HG02852 (cell line): Measurements from ENCODE around the gene FAR2.
"Not testable (repeated sequence)": the region's sequence is repeated elsewhere in the genome, so short reads cannot be mapped to it uniquely, and the experiment has no call there.

Experiments used
- ATAC-seq: cut with Tn5 transposase; IDR thresholded peaks from one replicate; pipeline ENCODE4 v1.9.1; 2021; ENCODE audit warnings: mild to moderate bottlenecking, moderate library complexity; ENCODE audit not compliant: unreplicated experiment

FAR2 gene

DNA sequence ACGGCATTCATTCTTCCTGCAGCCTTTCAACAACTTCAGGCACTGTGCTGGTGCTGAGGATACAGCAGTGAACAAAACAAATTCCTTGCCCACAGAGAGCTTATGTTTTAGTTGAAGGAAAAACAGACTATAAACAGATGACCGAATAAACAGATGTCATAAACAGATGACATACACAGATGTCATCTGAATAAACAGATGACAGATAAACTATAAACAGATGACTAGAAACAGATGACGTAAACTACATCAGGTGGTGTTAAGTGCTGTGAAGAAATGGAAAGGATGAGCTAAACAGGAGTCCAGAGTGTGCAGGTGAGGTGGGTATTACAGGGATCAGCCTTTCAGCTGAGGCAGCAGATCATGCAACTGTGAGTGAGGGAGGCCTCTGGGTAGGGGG is 80.9 kb downstream of the FAR2 start:
- ATAC-seq = no peak

DNA sequence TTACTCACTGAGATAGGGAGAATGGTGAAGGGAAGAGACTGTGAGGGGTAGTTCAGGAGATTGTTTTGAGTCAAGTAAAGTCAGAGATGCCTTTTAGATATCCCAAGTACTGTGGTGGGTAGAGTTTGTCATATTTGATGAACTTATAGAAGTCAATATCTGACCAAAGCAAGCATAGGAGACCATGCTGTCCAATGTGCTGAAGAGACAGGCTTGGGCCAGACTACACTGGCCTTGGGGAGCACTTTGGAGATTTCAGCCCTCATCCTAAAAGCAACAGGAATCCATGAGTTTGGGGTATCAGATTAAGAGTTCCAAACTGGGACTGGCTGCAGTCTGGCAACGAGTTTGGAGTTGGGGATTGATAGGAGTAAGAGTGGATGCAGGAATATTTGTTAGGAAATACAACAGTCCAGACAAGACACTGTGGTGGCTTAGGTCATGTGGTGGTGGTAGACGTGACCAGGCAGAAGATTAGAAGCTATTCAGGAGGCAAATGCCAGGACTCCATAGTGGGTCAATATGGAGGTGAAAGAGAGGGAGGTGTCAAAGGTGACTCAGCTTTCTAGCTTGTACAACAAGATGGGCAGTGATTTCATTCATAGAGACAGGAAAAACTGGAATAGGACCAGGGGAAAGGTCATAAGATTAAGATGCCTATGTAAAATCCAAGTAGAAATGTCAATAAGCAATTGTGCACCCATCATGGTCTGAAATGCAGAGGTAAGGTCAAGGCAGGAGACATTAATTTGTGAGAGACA is 81.9 kb downstream of the FAR2 start:
- ATAC-seq = no peak

DNA sequence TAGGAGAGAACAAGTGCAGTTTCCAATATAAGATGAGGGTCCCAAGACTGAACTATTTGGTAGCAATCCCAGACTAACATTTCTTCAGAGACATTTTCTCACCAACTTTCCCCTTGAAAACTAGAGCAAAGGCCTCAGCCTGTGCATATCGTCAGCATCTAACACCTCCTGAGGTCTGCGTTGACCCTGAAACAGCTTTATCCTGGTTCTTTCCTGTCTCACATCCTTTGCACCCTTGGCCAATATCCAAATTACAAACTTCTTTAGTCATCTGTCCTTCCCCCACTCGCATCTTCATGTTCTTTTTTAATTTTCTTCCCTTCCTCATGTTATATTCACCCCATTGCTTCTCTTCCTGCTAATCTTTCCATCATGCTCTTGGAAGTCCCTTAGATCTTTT is 83.0 kb downstream of the FAR2 start:
- no peak for ATAC-seq

DNA sequence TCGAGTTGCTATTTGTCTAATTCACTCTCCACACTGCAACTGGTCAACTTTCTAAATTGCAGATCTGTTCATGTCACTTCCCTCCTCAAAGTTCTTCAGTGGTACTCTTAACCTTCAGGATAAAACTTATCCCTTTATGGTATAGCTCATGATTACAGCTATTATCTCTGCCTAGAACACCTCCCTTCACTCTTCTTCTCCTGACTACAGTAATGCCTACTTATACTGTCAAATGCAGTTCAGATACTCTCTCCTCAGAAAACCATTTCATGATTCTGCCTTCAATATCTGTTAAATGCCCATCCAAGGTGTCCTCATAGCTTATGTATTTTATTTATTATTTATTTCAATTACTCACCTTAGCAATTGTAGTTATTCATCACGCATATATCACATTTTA is 85.5 kb downstream of the FAR2 start:
- ATAC-seq = no peak

DNA sequence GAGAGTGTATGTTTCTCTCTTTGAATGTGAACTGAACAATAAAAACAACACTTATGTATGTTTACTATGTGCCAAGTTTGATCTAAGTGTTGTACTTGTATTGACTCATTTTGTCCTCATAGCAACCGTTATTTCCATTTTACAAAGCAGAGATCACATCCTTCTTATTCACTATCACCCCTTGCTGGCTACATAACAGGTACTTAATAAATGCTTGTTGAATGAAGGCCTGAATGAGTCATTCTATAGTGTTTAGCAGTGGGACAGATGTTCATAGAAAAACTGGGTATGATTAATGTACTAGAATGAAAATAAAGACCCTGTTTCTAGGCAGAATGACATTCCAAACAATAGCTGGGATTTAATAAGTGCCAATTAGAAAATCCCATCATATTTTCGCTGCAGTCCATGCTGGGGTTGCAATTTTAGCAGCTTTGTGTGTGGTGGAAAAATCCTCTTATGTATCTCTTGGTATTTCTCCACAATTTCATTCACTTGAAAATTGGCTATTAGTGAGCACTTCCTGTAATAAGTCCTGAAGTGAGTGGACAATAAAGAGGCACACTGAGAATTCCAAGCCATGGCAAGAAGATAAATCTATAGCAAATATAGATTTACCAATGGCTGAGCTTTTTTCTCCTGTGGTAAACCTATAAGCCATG is 86.0 kb downstream of the FAR2 start:
- no peak for ATAC-seq

DNA sequence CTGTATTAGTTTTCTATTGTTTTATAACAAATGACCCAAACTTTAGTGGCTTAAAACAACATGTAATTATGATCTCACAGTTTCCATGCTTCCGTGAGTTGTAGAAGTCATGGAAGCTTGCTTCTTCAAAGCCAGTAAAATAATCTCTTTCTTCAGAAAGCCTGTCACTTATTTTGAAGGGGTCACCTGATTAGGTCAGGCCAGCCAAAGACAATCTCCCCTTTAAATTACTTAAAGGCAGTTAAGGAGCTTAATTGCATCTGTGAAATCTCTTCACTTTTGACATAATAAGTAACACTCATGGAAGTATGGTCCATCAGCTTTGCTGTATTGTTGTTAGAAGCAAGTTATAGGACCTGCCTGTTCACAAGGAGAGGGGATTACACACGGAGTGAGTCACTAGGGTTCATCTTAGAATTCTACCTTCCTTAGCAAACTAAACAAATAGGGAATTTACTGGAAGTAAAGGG is 89.8 kb downstream of the FAR2 start:
- ATAC-seq = no peak

DNA sequence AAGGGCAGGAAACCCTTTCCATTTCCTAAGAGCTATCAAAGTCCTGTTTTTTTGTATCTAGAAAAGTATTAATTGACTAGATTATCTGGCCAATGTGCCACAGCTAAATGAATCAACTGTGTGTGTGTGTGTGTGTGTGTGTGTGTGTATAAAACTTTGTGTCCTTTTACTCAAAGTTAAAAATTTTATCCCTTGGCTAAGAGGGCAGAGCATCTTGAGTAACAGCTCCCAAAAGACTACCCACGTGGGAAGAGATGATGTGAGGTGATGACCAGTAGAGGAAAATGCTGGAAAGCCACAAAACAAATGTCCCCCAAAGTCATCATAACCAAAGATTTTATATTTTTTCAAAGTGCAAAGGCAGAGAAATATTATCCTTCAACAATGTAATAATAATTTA is 90.3 kb downstream of the FAR2 start:
- no peak for ATAC-seq

DNA sequence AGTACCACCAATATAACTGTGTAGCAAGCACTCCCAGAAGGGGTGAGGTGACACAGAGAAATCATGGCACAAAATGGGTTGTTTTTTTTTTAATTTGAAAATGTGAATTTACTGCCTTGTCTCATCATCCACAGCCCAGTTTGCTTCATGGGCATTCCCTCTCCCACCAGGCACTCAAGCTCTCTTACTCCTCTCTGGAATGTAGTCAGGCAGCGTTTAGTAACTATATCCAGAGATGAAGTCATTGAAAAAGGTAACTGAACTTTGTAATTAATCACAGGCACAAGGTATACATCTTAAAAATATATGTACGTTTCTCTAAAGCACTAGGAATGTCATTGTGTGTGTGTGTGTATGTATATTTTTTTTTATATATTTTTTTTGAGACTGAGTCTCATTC is 91.4 kb downstream of the FAR2 start:
- no peak for ATAC-seq

DNA sequence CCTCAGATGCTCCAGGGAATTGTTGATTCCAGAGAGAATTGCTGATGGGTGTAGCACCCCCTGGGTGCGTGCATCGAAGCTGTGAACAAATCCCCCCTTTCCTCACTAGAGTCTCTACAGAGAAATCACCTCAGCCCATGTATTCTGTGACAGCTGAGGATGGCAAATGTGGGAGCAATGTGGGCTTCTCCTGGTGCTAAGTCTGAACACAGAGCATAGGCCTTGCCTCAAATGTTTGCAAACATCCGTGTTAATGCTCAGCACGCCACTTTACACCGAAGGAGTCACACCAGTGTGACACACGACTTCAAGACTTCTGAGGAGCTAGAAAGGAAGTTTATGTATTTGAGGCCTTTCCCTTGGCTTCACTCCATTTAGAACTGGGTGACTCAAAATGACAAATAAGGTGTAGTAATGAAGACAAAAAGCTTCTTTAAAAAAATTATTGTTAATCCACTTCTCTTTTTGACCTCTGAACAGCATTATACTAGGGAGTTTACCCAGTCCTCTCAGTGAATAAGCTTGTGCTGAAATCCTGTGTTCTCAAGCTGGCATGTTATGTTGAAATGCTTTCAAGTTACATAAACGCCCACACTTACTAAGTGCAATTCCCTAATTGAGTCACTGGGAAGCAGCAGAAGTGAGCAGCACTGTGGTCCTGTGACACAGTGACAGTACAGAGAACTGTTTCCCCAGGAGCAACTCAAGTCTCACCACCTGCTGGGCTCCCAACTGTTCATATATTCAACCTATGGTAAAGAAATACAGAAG is 92.9 kb downstream of the FAR2 start:
- peak; percentile 86 for ATAC-seq

DNA sequence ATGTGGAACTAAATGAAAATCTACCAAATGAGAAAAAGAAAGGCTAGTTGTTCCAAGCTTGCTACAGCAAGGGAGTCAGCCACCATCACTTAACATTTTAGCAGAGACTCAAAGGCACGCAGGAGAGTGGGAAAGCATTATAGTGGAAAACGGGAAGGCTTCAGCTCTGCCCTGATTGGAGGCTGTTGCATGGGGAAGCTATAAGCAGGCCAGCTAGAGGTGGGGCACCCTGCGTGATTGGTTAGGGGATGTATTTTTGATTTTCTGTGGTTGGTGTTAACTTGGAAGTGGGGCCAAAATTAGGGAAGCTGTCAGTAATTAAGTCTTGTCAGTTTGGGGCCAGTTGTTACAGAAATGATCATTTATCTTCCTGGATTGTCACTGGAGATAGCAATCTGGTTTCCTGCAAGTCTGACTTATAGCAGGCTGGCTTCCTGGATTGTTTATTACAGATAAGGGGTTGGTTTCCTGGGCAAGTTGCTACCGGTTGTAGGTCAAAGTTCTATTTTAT is 93.9 kb downstream of the FAR2 start:
- ATAC-seq = no peak

DNA sequence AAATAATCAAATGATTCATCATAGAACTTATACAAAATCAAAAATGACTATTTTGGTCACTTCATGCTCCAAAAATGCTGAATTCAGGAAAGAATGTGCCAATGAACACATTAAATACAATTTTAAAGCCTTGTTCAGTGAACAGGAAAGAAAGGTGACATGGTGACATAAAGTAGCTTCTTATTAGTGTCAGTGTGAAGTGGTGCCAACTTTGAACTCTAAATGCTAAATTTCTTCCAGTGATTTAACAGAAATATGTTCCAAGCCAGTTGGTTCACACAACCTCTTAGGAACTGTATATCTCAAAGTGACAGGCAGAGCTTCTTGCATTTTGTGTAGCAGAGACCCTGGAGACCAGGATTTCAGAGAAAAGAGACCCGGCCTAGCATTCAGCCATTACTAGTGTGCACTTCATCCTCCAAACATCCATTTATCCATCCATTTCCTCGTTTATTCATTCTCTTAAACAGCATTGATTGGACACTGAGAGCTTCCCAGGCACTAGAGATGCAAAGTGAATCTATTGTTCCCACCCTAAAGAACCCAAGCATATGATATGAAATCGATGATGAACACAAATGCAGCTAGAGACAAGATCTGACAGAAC is 95.2 kb downstream of the FAR2 start:
- no peak for ATAC-seq

DNA sequence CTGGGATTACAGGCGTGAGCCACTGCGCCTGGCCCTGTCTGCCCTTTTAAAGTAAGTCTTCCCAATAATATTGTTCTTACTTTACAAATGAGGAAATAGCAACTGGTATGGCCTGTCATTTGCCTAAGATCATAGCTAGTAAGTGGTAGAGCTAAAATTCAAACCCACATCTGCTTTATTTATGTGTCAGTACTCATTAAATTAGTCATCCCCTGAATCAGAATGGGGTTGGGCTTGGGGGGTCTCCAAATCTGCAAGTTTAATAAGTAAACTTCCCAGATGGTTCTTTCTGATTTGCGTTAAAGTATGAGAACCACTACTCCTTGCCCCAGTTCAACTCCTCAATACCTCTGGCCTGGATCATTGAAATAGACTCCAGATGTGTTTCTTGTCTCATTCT is 96.2 kb downstream of the FAR2 start:
- no peak for ATAC-seq

DNA sequence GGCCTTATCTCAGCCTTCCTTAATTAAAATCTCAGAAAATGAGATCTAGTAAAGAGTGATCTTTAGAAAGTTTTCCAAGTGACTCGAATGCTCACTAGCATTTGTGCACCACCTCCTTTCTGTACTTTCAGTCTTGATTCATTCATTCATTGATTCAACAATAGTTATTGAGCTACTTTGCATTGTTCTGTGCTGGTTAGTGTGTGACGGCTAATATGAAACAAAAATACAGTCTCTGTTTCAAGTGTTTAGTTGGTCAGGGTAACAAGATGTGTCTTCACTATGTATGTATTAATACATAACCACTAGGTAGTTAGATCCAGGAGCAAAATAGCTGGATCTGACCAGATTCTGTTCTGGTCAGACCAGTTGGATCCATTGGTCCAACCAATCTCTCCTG is 100.9 kb downstream of the FAR2 start:
- ATAC-seq = no peak

DNA sequence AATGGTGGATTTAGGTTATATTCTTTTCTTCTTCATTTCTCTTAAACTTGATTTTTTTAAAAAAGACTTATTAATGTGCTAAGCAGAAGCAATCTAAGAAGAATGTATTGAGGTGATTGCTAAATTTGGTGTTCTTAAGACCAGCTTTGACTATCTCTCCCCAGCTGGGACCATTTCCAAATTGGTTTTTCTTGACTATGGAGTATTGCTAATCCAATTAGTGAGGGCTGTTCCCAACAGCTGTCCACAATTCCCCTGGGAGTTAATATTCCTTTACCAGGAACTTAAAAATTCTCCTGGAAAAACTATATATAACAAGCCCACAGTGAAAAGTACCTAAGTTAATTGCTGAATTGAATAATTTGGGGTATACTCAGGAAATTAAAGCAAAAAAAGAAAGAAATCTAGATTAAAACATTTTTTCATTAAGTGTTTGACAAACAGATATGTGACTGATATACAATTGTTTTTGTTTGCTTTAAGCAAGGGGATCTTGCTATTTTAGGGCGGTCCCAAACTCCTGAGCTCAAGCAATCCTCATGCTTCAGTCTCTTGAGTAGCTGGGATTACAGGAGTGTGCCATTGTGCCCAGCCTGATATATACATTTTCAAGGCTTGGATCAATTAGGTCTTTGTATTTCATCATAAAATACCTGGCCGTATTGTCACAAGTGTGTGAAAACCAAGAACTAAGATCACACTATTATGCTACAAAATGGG is 105.0 kb downstream of the FAR2 start:
- no peak for ATAC-seq

DNA sequence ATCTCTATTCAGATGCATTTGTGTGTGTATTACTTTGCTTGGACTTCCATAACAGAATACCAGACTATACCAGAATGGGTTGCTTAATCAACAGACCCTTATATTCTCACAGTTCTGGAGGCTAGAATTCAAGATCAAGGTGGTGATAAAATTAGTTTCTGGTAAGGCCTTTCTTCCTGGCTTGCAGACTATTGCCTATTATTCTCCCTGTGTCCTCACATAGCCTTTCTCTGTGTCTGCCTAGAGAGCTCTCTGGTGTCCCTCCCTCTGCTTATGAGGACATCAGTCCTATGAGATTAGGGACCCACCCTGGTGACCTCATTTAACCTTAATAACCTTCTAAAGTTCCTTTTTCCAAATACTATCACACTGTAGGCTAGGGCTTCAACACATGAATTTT is 106.0 kb downstream of the FAR2 start:
- no peak for ATAC-seq

DNA sequence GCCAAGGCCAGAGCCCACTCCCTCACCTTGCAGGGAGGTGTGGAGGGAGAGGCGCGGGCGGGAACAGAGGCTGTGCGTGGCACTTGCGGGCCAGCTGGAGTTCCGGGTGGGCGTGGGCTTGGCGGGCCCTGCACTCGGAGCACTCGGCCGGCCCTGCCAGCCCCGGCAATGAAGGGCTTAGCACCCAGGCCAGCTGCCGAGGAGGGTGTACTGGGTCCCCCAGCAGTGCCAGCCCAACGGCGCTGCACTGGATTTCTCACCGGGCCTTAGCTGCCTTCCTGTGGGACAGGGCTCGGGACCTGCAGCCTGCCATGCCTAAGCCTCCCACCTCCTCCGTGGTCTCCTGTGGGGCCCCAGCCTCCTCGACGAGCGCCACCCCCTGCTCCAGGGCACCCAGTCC is 107.5 kb downstream of the FAR2 start:
- ATAC-seq = no peak

DNA sequence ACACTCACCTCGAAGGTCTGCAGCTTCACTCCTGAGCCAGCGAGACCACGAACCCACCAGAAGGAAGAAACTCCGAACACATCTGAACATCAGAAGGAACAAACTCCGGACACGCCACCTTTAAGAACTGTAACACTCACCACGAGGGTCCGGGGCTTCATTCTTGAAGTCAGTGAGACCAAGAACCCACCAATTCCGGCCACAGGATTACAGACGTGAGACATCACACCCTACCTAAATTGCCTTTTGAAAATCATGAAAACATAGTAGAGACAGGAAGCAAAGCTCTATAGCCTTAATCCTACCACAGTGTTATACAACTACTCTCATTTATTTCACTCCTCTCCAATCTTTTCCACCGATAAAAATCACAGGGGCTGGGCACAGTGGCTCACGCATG is 108.6 kb downstream of the FAR2 start:
- ATAC-seq = not testable (repeated sequence)

DNA sequence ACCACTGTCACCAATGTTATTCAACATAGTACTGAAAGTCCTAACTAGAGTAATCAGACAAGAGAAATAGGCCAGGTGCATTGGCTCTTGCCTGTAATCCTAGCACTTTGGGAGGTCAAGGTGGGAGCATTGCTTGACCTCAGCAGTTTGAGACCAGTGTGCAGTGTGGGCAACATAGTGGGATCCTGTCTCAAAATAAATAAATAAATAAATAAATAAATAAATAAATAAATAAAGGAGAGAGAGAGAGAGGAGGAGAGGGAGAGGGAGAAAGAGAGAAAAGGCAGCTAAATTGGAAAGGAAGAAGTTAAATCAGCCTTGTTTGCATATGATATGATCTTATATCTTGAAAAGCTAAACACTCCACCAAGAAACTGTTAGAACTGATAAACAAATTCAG is 115.3 kb downstream of the FAR2 start:
- ATAC-seq = no peak

DNA sequence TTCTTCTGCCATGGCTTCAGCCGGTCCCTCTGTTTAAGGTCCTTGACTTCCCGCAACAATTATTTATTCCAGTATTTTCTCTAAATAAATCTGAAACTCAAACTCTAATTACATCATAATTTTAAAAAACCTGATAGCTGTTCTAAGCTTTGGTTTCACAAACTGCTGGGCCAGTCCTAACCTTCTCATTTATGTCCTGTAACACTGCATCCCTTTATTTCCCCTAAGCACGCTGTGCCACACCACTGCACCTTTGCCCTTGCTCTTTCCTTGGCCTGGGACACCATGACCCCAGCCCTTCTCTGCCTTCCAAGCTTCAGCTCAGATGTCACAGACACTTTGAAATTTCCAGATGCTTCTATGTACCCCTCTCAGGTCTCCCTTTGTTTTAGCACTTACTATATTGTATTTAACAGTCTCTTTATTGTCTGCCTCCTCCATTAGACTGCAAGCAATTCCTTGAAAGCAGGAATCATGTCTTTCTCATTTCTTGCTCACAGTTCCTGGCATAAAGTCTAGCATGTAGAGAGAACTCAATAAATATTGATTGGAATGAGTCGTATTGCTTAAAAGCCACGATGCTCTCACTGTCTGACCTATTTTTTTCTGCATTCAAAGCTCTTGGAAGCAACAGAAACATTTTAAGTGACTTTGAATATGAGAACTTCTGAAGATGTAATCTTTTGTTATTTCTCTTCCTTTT is 120.8 kb downstream of the FAR2 start:
- ATAC-seq = no peak

DNA sequence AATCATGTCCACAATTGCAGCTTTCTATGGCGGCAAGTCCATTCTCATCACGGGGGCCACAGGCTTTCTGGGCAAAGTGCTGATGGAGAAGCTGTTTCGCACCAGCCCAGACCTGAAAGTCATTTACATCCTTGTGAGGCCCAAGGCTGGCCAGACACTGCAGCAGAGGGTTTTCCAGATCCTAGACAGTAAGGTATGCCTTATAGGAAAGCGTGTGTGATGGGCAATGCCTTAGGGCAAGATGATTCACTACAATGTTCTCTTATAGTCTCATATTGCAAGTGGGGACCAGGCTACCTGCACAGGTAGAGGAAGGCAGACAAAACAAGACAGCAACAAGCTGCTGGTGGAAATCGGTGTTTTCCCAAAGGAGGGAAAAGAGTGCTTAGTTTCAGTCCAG is 121.4 kb downstream of the FAR2 start:
- ATAC-seq = no peak
